GM13977 (cell line): Measurements from ENCODE around the gene SCPEP1.

ENCODE experiments used
- DNase-seq: peaks from one replicate; pipeline ENCODE4 v3.0.0; 2012; ENCODE audit warnings: low spot score
- in situ Hi-C: fragments of 300-500 bp; cut with MboI; formaldehyde crosslinking; loops from one replicate; pipeline ENCODE4 v1.12.0; 2022; ENCODE audit warnings: low sequenced_read_pairs, low pct_unique_long_range_greater_than_20kb, mixed read lengths, inconsistent platforms; ENCODE audit not compliant: unreplicated experiment
- TF ChIP-seq, protein P1 (sequence below): IDR thresholded peaks from 2 replicates; pipeline ENCODE4 v1.5.1; 2012; ENCODE audit warnings: mild to moderate bottlenecking, control low read depth; ENCODE audit not compliant: insufficient read depth; ENCODE audit errors: extremely low read depth, missing control alignments

SCPEP1 gene

DNA sequence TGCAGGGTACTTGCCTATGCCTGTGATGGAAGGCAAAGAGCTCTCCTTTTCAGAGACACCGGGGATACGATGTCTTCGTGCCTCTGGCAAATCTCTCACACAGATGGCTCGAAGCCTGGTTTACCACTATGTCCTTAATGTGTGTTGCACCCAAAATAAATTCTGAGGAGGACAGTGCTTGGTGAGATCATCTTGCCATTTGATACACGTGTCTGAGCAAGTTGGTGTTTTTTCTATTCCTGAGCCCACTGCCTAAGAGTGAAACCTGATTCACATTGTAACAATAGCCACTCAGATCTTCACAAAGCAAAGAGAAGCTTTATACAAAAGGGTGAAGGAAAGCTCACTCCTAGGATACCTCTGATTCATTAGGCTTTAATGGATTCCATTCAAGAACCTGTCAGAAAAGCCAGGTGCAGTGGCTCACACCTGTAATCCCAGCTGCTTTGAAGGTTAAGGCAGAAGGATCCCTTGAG lies 74.0 kb downstream of the SCPEP1 start:
- no peak for DNase-seq
- in situ Hi-C loops: no loop called here
- TF ChIP-seq, protein P1, sequence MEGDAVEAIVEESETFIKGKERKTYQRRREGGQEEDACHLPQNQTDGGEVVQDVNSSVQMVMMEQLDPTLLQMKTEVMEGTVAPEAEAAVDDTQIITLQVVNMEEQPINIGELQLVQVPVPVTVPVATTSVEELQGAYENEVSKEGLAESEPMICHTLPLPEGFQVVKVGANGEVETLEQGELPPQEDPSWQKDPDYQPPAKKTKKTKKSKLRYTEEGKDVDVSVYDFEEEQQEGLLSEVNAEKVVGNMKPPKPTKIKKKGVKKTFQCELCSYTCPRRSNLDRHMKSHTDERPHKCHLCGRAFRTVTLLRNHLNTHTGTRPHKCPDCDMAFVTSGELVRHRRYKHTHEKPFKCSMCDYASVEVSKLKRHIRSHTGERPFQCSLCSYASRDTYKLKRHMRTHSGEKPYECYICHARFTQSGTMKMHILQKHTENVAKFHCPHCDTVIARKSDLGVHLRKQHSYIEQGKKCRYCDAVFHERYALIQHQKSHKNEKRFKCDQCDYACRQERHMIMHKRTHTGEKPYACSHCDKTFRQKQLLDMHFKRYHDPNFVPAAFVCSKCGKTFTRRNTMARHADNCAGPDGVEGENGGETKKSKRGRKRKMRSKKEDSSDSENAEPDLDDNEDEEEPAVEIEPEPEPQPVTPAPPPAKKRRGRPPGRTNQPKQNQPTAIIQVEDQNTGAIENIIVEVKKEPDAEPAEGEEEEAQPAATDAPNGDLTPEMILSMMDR: no peak
